MM.1S (cell line): ENCODE measurements around the gene PM20D1.

Experiments used
- EZH2 ChIP-seq: fragments of 300-600 bp; sonication (generic); optimal IDR thresholded peaks from 2 replicates; pipeline ENCODE3; 2017; ENCODE audit warnings: low read depth, mild to moderate bottlenecking, antibody characterized with exemption, low read length, mixed read lengths
- EZH2phosphoT487 ChIP-seq: fragments of 300-600 bp; sonication (generic); IDR thresholded peaks from 2 replicates; pipeline ENCODE4 v1.6.1; 2018; ENCODE audit warnings: antibody characterized with exemption, low read length

GRCh38 chr1:205827623-205828022 lies 22.3 kb downstream of the PM20D1 start:
- no peak for TF ChIP-seq EZH2
- no peak for TF ChIP-seq EZH2phosphoT487
